HCT116 (cell line): ENCODE measurements around the gene IL1R1. TPM values are rescaled to one million over a fixed set of nuclear protein-coding genes. Genes with fewer than 3 reads are reported as not detected.

Source experiments
- ATAC-seq: fragments of 200-7000 bp; cut with Tn5 transposase; 2 replicates; pipeline ENCODE4 v1.9.1; 2020; ENCODE audit warnings: mild to moderate bottlenecking, moderate library complexity
- BruUV-seq: library from RNA; stranded (reverse); fragments of 400-500 nt; replicated peaks from 2 replicates; lab custom pipeline; 2021; lab: Mats Ljungman, UMichigan
- CTCF ChIA-PET: fragments of 300-600 bp; sonication (Branson Sonifier 250); formaldehyde crosslinking; loops from one replicate; lab custom pipeline; 2021; ENCODE audit warnings: antibody characterized with exemption; lab: Charles Lee
- POLR2A ChIA-PET: fragments of 300-600, 350-600 bp; sonication (Branson Sonifier 250); formaldehyde crosslinking; loops from one replicate; lab custom pipeline; 2021; ENCODE audit warnings: antibody characterized with exemption; lab: Charles Lee
- RAD21 ChIA-PET, 2 experiments: fragments of 300-600 bp; sonication (Branson Sonifier 250); formaldehyde crosslinking; loops; one replicate each; lab custom pipeline; 2023; ENCODE audit warnings: low total read pairs in 2 of 2; ENCODE audit not compliant: uncharacterized antibody in 2 of 2, unreplicated experiment in 2 of 2, low non-redundant PET in 1 of 2; lab: Charles Lee
- DNase-seq: peaks from one replicate; pipeline ENCODE4 v3.0.0-alpha.2; 2010; ENCODE audit warnings: low read depth, low spot score
- H2AFZ ChIP-seq: fragments of 200-600 bp; shearing (Covaris generic), sonication (generic); 2 replicates; pipeline ENCODE4 v1.6.1; 2017; ENCODE audit warnings: low read depth, mixed run types, mixed read lengths, antibody characterized with exemption, low read length; ENCODE audit not compliant: poor library complexity, severe bottlenecking
- H3K27ac ChIP-seq: 2 replicates; pipeline ENCODE4 v1.5.1; 2012; ENCODE audit warnings: low read depth, low read length
- H3K27me3 ChIP-seq: fragments of 200-600 bp; sonication (generic); 2 replicates; pipeline ENCODE4 v1.6.1; 2016; ENCODE audit warnings: mixed run types, low read length, mixed read lengths; ENCODE audit not compliant: insufficient read depth
- H3K36me3 ChIP-seq, 2 experiments: fragments of 200-500 bp in 1 of 2; fragments of 200-600 bp in 1 of 2; sonication (Bioruptor generic) in 1 of 2; sonication (generic) in 1 of 2; 2 replicates each; pipeline versions ENCODE4 v1.5.1 to v1.6.1; 2014 to 2016; ENCODE audit warnings: low read length in 2 of 2, inconsistent platforms in 1 of 2, mixed read lengths in 1 of 2, mixed run types in 1 of 2; ENCODE audit not compliant: insufficient read depth in 2 of 2, control insufficient read depth in 1 of 2
- H3K4me1 ChIP-seq, 2 experiments: fragments of 200-600 bp in 1 of 2; sonication (generic) in 1 of 2; 2 replicates each; pipeline versions ENCODE4 v1.5.1 to v1.6.1; 2012 to 2017; ENCODE audit warnings: low read length in 2 of 2, inconsistent platforms in 1 of 2, mild to moderate bottlenecking in 1 of 2, mixed read lengths in 1 of 2, mixed run types in 1 of 2, moderate library complexity in 1 of 2; ENCODE audit not compliant: insufficient read depth in 2 of 2, control insufficient read depth in 1 of 2
- H3K4me2 ChIP-seq: fragments of 200-600 bp; sonication (generic); 2 replicates; pipeline ENCODE4 v1.6.1; 2017; ENCODE audit warnings: mixed run types, low read length, mixed read lengths
- H3K4me3 ChIP-seq, 2 experiments: fragments of 200-600 bp in 1 of 2; sonication (generic) in 1 of 2; replicated peaks in 1 of 2; 2 replicates each; pipeline ENCODE4 v1.5.1; 2011 to 2016; ENCODE audit warnings: low read length in 2 of 2, control low read depth in 1 of 2, low read depth in 1 of 2, mild to moderate bottlenecking in 1 of 2, mixed read lengths in 1 of 2, mixed run types in 1 of 2
- H3K79me2 ChIP-seq: fragments of 200-600 bp; sonication (generic); 2 replicates; pipeline ENCODE4 v1.6.1; 2017; ENCODE audit warnings: mild to moderate bottlenecking, mixed run types, low read length, moderate library complexity, mixed read lengths; ENCODE audit not compliant: insufficient read depth
- H3K9ac ChIP-seq: fragments of 200-600 bp; sonication (generic); 2 replicates; pipeline ENCODE4 v1.6.1; 2016; ENCODE audit warnings: low read length, mixed read lengths
- H3K9me2 ChIP-seq: fragments of 200-600 bp; sonication (generic), shearing (Covaris generic); 2 replicates; pipeline ENCODE4 v1.6.1; 2017; ENCODE audit warnings: mixed run types, mild to moderate bottlenecking, moderate library complexity; ENCODE audit not compliant: insufficient read depth
- H3K9me3 ChIP-seq, 2 experiments: fragments of 200-500 bp in 1 of 2; fragments of 200-600 bp in 1 of 2; sonication (Bioruptor generic) in 1 of 2; sonication (generic) in 1 of 2; 2 replicates each; pipeline ENCODE4 v1.6.1; 2014 to 2017; ENCODE audit warnings: low read length in 2 of 2, mixed read lengths in 2 of 2, inconsistent platforms in 1 of 2, low read depth in 1 of 2, mild to moderate bottlenecking in 1 of 2, mixed run types in 1 of 2, moderate library complexity in 1 of 2; ENCODE audit not compliant: control insufficient read depth in 1 of 2, insufficient read depth in 1 of 2
- H4K20me1 ChIP-seq: fragments of 200-600 bp; sonication (generic), shearing (Covaris generic); 2 replicates; pipeline ENCODE4 v1.6.1; 2017; ENCODE audit warnings: mixed run types, mild to moderate bottlenecking, moderate library complexity; ENCODE audit not compliant: insufficient read depth
- CBX3 ChIP-seq: IDR thresholded peaks from 2 replicates; pipeline ENCODE4 v1.6.1; 2012; ENCODE audit warnings: low read depth
- CTCF ChIP-seq, 3 experiments: fragments of 200-600 bp in 1 of 3; sonication (generic) in 1 of 3; IDR thresholded peaks in 2 of 3; conservative IDR thresholded peaks in 1 of 3; 2 replicates each; pipeline ENCODE4 v1.5.1; 2012 to 2017; ENCODE audit warnings: low read depth in 2 of 3, low read length in 2 of 3, antibody characterized with exemption in 1 of 3, borderline replicate concordance in 1 of 3, control low read depth in 1 of 3, mild to moderate bottlenecking in 1 of 3, mixed read lengths in 1 of 3, mixed run types in 1 of 3, moderate library complexity in 1 of 3; ENCODE audit not compliant: insufficient read depth in 1 of 3
- ELF1 ChIP-seq: IDR thresholded peaks from 2 replicates; pipeline ENCODE4 v1.6.1; 2012; ENCODE audit warnings: low read depth, borderline replicate concordance
- FOSL1 ChIP-seq: IDR thresholded peaks from 2 replicates; pipeline ENCODE4 v1.6.1; 2012; ENCODE audit warnings: low read depth
- JUND ChIP-seq: IDR thresholded peaks from 2 replicates; pipeline ENCODE4 v1.6.1; 2012
- RAD21 ChIP-seq: IDR thresholded peaks from 2 replicates; pipeline ENCODE4 v1.6.1; 2012; ENCODE audit warnings: low read depth, mild to moderate bottlenecking
- REST ChIP-seq: IDR thresholded peaks from 2 replicates; pipeline ENCODE4 v1.6.1; 2012; ENCODE audit warnings: low read depth
- SIN3A ChIP-seq: IDR thresholded peaks from 2 replicates; pipeline ENCODE4 v1.6.1; 2012; ENCODE audit warnings: low read depth
- TCF7L2 ChIP-seq: IDR thresholded peaks from 2 replicates; pipeline ENCODE4 v1.7.0; 2011; ENCODE audit warnings: borderline replicate concordance, inconsistent platforms; ENCODE audit not compliant: insufficient read depth, insufficient read length; ENCODE audit errors: extremely low read depth
- ZFX ChIP-seq: fragments of 450-650 bp; IDR thresholded peaks from 2 replicates; pipeline ENCODE4 v1.6.1; 2017
- intact Hi-C: fragments of 100-400 bp; cut with micrococcal nuclease; formaldehyde crosslinking; loops from 2 replicates; pipeline ENCODE4 v1.10.0; 2022
- total RNA-seq: library from RNA; stranded (reverse); gene quantifications from one replicate; pipeline ENCODE4 v1.2.1, GENCODE V29; 2021; ENCODE audit not compliant: unreplicated experiment

The IL1R1 gene
- total RNA-seq, 1 experiment from 2014 or later, result 5.3 TPM

- POLR2A ChIA-PET, result no interaction called here
- H3K9ac ChIP-seq, result no peak overlapping the region
- H3K36me3 ChIP-seq, result no peaks in the 10 kb centered on the region
- no peak for ATAC-seq
- no peaks in the 10 kb centered on the region for H4K20me1 ChIP-seq
- RAD21 ChIA-PET, result no interaction called here
- no TSS peak for BruUV-seq
- H2AFZ ChIP-seq, result no peak overlapping the region
- no peaks in the 10 kb centered on the region for H3K9me2 ChIP-seq
- TF ChIP-seq ELF1 (no peak), REST (no peak), FOSL1 (no peak), ZFX (no peak), CTCF (IDR thresholded peaks at IDR 0.05 in 2 of 3, conservative IDR thresholded peaks at IDR 0.05 in 1 of 3; ENCODE audit: borderline replicate concordance in 1 of 3, insufficient read depth in 1 of 3, low read depth in 2 of 3, low read length in 2 of 3) (no peak), RAD21 (no peak), TCF7L2 (no peak), CBX3 (no peak), JUND (no peak), SIN3A (no peak)
- H3K27ac ChIP-seq, result no peak overlapping the region
- no peak overlapping the region for H3K4me2 ChIP-seq
- no peaks in the 10 kb centered on the region for H3K79me2 ChIP-seq
- no peaks in the 10 kb centered on the region for H3K27me3 ChIP-seq
- no peaks in the 10 kb centered on the region for H3K9me3 ChIP-seq
- no peaks in the 10 kb centered on the region for H3K4me1 ChIP-seq
- intact Hi-C loops, result no loop called here
- CTCF ChIA-PET, result no interaction called here
- no peak for DNase-seq
- H3K4me3 ChIP-seq, result no peak overlapping the region
Observed at GRCh38 chr2:102114290-102114721, 28.2 kb upstream of the IL1R1 start.
